ENCODE measurements around the gene LYSMD4.

- no peak for TF ChIP-seq HMGXB4 (CRISPR knock-in tag; IDR thresholded peaks at IDR 0.05; ENCODE audit: borderline replicate concordance)
- no peak for TF ChIP-seq CBX2 (IDR thresholded peaks at IDR 0.05; ENCODE audit: borderline replicate concordance, low read depth)
- no peak for TF ChIP-seq CTCF (IDR thresholded peaks at IDR 0.05)
- TF ChIP-seq KDM5A (IDR thresholded peaks at IDR 0.05), result no peak
- TF ChIP-seq USF2 (IDR thresholded peaks at IDR 0.05), result no peak
- TF ChIP-seq RARB (CRISPR knock-in tag; IDR thresholded peaks at IDR 0.05), result no peak
- TF ChIP-seq MAX (IDR thresholded peaks at IDR 0.05), result no peak
- no peak for TF ChIP-seq REST (IDR thresholded peaks at IDR 0.05)
- TF ChIP-seq POLR2A (IDR thresholded peaks at IDR 0.05; ENCODE audit: low read length), result no peak
These were observed 12.7 kb downstream of the LYSMD4 start for GRCh38 chr15:99720533-99720932.
